Measurements from ENCODE around the gene MAPKAPK3.

- TF ChIP-seq, protein P1, sequence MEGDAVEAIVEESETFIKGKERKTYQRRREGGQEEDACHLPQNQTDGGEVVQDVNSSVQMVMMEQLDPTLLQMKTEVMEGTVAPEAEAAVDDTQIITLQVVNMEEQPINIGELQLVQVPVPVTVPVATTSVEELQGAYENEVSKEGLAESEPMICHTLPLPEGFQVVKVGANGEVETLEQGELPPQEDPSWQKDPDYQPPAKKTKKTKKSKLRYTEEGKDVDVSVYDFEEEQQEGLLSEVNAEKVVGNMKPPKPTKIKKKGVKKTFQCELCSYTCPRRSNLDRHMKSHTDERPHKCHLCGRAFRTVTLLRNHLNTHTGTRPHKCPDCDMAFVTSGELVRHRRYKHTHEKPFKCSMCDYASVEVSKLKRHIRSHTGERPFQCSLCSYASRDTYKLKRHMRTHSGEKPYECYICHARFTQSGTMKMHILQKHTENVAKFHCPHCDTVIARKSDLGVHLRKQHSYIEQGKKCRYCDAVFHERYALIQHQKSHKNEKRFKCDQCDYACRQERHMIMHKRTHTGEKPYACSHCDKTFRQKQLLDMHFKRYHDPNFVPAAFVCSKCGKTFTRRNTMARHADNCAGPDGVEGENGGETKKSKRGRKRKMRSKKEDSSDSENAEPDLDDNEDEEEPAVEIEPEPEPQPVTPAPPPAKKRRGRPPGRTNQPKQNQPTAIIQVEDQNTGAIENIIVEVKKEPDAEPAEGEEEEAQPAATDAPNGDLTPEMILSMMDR (IDR thresholded peaks at IDR 0.05; ENCODE audit: poor library complexity, severe bottlenecking) = no peak
- TF ChIP-seq SMC3 (conservative IDR thresholded peaks at IDR 0.05; ENCODE audit: poor library complexity) (no peak), POLR2AphosphoS5 (IDR thresholded peaks at IDR 0.05) (no peak)
These were observed 28.4 kb downstream of the MAPKAPK3 start for GRCh38 chr3:50645378-50645777.
